ENCODE data around the gene ATG7.
"Not testable (repeated sequence)": the region's sequence is repeated elsewhere in the genome, so short reads cannot be mapped to it uniquely, and the experiment has no call there.

Gene ATG7

DNA sequence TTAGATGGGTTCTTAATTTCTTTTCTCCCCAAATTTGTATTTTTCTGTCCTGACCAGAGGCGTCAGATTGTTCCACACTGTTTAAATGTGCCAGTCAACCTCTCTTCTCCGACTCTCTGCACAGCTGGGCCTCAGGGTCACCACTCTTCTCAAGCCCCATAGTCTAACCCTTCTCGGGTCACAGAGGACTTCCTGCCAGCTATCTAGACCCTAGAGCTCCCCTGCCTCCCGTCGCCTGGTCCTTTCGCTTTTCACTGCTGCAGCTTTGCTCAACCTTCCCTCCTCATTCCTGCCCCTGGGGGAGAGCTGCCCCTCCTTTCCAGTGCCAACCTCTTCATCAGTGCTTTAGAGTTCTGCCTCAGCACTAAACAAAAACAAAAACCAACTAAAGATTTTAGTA, 151.7 kb downstream of the ATG7 start:
- DNase-seq, result no peak

DNA sequence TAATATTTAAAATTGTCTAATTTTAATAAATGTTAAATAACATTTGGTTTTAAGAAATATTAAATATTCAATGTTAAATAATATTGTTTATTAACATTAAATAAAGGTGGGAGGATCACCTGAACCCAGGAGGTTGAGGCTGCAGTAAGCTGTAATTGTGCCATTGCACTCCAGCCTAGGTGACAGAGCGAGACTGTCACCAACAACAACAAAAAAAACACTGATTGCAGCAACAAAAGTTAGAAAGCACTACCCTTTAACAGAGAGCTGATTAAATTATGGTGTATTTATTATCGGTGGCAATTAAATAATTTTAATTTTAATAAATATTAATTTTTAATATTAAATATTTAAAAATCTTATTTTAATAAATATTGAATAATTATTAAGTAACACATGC, 152.1 kb downstream of the ATG7 start:
- no peak for DNase-seq

- DNase-seq, result no peak
Observed at GRCh38 chr3:11430207-11430606, 158.0 kb downstream of the ATG7 start.

GRCh38 chr3:11430624-11431023, 158.4 kb downstream of the ATG7 start:
- DNase-seq, result no peak

- no peak for DNase-seq
Observed at GRCh38 chr3:11431319-11431718, 159.1 kb downstream of the ATG7 start.

DNA sequence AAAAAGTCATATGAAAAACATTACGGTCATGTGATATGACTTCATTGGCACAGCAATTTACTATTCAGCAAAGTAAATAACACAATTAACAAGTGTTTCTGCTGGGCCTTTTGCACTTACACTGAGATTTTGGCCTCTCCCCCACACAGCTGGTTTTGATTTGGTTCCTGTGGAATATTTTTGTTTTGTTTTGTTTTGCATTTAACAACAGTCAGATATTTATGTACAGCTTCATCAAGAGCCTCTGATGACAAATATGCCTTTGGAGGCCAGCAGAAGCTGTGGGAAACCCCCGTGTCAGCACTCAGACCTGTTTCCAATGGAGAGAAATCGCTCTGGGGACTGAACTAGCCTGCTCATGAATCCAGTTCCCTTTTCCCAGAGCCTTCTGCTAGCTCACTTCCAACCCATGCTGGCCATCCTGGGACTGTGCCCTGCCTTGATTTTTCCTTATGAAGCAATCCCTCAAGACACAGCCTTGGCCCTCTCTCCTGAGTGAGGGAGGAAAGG, 161.9 kb downstream of the ATG7 start:
- DNase-seq, result peak in 33 of 51 donors; percentile 5 to 88 (median 24)

DNA sequence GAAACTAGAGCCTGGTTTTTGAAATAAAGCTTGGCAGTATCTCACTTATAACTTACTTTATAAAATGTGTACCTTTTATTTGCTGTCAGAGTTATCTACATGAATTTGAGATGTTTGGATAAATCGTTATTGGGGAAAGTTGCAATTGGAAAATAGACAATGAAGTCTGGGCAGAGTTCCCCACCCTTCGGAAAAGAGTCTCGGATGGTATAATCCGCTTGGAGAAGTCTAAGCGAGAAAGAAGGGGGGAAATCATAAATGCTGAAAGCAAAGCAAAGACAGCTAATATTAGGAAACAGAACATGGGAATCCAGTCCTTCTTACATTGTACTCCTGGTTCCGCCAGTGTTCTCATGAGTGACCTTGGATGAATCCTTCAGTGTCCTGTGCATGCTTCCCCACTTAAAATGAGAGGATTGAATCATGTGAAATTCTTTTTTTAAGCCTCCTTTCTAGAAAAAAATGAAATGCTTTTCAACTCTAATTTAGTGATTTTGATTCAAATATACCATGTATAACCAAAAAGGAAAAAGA, 162.4 kb downstream of the ATG7 start:
- peak in 2 of 51 donors; percentile 12 to 69 for DNase-seq

- no peak for DNase-seq
Observed at GRCh38 chr3:11435440-11436165, 163.4 kb downstream of the ATG7 start.

DNA sequence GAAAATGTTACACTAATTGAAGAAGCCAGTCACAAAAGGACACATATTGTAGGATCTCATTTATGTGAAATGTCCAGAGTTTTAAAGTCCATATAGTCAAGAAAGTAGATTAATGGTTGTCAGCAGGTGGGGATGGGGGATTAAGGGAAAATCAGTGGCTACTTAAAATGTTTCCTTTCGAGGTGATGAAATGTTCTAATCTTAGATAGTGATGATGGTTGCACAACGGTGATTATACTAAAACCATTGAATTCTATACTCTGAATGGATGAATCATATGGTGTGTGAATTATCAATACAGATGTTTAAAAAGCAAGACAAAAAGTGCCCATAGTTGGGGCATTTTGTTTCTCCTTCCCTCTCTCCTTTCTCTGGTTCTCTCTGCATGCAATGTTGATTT, 164.6 kb downstream of the ATG7 start:
- DNase-seq, result no peak

DNA sequence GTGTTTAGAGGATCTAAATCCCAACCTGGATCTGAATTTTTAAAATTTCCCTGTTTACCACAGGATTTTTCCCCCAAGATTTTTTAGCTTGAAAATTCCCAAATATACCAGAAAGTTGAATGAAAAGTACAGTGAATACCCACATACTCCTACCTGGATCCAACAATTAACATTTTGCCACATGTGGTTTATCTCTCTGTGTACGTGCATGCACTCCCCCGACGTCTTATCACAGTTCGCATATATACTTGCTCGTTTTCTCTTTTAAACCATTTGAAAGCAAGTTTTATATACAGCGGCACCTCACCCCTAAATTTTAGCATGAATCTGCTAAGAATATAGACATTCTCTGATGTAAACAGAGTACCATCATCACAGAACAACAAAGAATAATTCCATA, 165.3 kb downstream of the ATG7 start:
- DNase-seq, result no peak

GRCh38 chr3:11438646-11439045, 166.4 kb downstream of the ATG7 start:
- DNase-seq, result no peak

DNA sequence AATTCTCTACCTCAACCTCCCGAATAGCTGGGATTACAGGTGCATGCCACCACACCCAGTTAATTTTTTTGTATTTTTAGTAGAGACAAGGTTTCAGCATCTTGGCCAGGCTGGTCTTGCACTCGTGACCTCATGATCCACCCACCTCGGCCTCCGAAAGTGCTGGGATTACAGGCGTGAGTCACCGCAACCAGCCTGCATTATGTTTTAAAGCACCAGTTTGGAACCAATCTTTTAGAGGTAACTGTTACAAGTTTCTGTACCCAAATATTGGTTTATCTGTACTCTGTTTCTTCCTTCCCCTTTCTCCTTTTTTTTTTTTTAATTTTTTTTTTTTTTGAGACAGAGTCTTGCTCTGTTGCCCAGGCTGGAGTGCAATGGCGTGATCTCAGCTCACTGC, 169.1 kb downstream of the ATG7 start:
- DNase-seq, result not testable (repeated sequence)

DNA sequence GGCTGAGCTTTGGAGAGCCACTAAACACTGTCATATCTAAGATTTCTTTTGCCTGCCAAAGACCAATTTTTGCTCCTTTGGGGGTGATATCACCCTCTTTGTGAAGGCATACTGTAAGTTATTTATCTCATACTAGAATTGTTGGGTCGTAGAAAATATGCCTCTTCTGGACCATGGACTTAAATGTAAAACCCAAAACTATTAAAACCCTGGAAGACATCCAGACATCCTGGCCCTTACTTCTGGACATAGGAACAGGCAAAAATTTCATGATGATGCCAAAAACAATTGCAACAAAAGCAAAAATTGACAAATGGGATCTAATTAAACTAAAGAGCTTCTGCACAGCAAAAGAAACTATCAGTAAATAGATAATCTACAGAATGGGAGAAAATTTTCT, 172.2 kb downstream of the ATG7 start:
- no peak for DNase-seq

GRCh38 chr3:11445193-11445592, 173.0 kb downstream of the ATG7 start:
- not testable (repeated sequence) for DNase-seq

GRCh38 chr3:11445883-11446282, 173.7 kb downstream of the ATG7 start:
- DNase-seq, result no peak

DNA sequence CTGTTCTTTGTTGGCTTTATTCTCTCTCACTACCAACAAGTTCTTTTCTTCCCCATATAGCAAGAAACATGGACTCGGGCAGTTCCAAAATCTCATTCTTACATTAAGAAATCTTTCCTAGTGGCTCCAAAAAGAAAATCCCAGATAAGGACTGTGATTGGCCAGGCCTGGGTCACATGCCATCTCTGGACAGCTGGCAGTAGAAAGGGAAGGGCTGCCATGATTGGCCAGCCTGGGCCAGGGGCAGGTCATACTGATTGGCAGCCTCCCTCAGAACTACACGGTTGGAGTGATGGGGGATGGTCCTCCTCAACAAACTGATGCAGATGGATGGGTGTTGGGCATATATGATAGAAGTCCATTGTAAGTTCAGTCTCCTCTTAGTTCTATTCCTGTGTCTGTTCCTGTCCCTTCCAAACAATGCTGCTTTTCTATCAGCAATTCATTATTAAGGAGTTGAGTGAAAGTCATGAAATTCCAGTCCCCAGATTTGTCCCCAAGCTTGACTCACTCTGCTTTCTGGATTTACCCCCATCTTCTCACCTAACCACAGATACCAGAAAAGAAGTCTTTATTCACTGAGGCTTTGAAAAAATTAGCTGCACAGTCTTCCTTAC, 175.5 kb downstream of the ATG7 start:
- no peak for DNase-seq

- DNase-seq, result no peak
Observed at GRCh38 chr3:11450015-11450414, 177.8 kb downstream of the ATG7 start.

GRCh38 chr3:11452312-11452711, 180.1 kb downstream of the ATG7 start:
- DNase-seq, result no peak

- DNase-seq, result peak in 33 of 51 donors; percentile 4 to 83 (median 24)
Observed at GRCh38 chr3:11452885-11453847, 181.0 kb downstream of the ATG7 start.

GRCh38 chr3:11455956-11456355, 183.8 kb downstream of the ATG7 start:
- DNase-seq, result no peak

DNA sequence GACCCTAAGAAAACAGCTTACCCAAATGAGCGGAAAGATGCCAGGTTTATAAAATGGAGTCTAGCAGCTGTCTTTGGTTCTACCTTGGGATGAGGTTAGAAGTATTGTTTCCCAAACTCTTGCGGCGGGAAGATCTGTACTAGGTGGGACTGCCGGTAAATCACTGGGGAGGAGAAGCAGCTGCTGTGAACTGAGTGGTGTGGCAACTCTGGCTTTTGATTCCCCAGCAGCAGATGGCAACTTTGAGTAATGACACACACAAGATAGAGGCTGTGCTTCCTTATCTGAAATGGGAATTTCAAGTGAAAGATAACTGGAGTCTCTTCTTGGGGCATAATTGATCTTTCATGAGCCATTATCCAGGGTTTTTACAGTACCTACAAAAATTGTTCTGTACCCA, 184.9 kb downstream of the ATG7 start:
- DNase-seq, result no peak
